HAP-1 (cell line): ENCODE results near the gene KCNK13.
"Not testable (repeated sequence)": the region's sequence is repeated elsewhere in the genome, so short reads cannot be mapped to it uniquely, and the experiment has no call there.

Source experiments
- DNase-seq, 2 experiments: peaks; one replicate each; pipeline ENCODE4 v3.0.0-alpha.2; 2016 to 2020; ENCODE audit warnings: low spot score in 2 of 2
- H3K27me3 ChIP-seq: fragments of 250-450 bp; sonication (Bioruptor Pico); 2 replicates; pipeline ENCODE4 v1.5.1; 2020; ENCODE audit warnings: low read depth, mild to moderate bottlenecking, moderate library complexity
- H3K36me3 ChIP-seq: fragments of 250-450 bp; sonication (Bioruptor Pico); replicated peaks from 2 replicates; pipeline ENCODE4 v1.5.1; 2020; ENCODE audit warnings: mild to moderate bottlenecking
- H3K4me1 ChIP-seq: fragments of 250-450 bp; sonication (Bioruptor Pico); 2 replicates; pipeline ENCODE4 v1.5.1; 2020; ENCODE audit warnings: mild to moderate bottlenecking
- H3K4me3 ChIP-seq: fragments of 250-450 bp; sonication (Bioruptor Pico); 2 replicates; pipeline ENCODE4 v1.5.1; 2020; ENCODE audit warnings: mild to moderate bottlenecking, moderate library complexity
- H3K9me3 ChIP-seq: fragments of 250-450 bp; sonication (Bioruptor Pico); 2 replicates; pipeline ENCODE4 v1.5.1; 2020; ENCODE audit warnings: mild to moderate bottlenecking, moderate library complexity
- in situ Hi-C: fragments of 300-500 bp; cut with MboI; formaldehyde crosslinking; loops from 3 replicates; pipeline ENCODE4 v1.14.3; 2020; ENCODE audit warnings: low sequenced_read_pairs, inconsistent platforms, mixed read lengths

Gene KCNK13

GRCh38 chr14:90175631-90176030 lies 113.8 kb downstream of the KCNK13 start:
- no peak overlapping the region for H3K4me3 ChIP-seq
- no peaks in the 10 kb centered on the region for H3K4me1 ChIP-seq
- no peaks in the 10 kb centered on the region for H3K36me3 ChIP-seq
- in situ Hi-C loops = no loop called here
- DNase-seq = no peak
- H3K27me3 ChIP-seq = peaks cover 3% of the 10 kb centered on the region; the same call in 1 of the 2 replicates
- no peaks in the 10 kb centered on the region for H3K9me3 ChIP-seq

GRCh38 chr14:90177539-90178189 lies 115.9 kb downstream of the KCNK13 start:
- no peak for DNase-seq
- Histone ChIP-seq H3K36me3 (no peaks in the 10 kb centered on the region), H3K4me1 (no peaks in the 10 kb centered on the region), H3K4me3 (no peak overlapping the region), H3K9me3 (no peaks in the 10 kb centered on the region), H3K27me3 (peaks cover 3% of the 10 kb centered on the region; the same call in 1 of the 2 replicates)
- in situ Hi-C loops = no loop called here

GRCh38 chr14:90179357-90179756 lies 117.6 kb downstream of the KCNK13 start:
- no peak for DNase-seq
- peaks cover 3% of the 10 kb centered on the region; the same call in 1 of the 2 replicates for H3K27me3 ChIP-seq
- H3K4me3 ChIP-seq = no peak overlapping the region
- H3K9me3 ChIP-seq = no peaks in the 10 kb centered on the region
- in situ Hi-C loops = no loop called here
- H3K4me1 ChIP-seq = no peaks in the 10 kb centered on the region
- no peaks in the 10 kb centered on the region for H3K36me3 ChIP-seq

GRCh38 chr14:90179809-90180779 lies 118.3 kb downstream of the KCNK13 start:
- in situ Hi-C loops = no loop called here
- no peaks in the 10 kb centered on the region for H3K4me1 ChIP-seq
- no peaks in the 10 kb centered on the region for H3K36me3 ChIP-seq
- H3K4me3 ChIP-seq = no peak overlapping the region
- peaks cover 3% of the 10 kb centered on the region; the same call in 1 of the 2 replicates for H3K27me3 ChIP-seq
- no peaks in the 10 kb centered on the region for H3K9me3 ChIP-seq
- DNase-seq = no peak

- no peaks in the 10 kb centered on the region for H3K4me1 ChIP-seq
- no peaks in the 10 kb centered on the region for H3K27me3 ChIP-seq
- no peak for DNase-seq
- no peak overlapping the region for H3K4me3 ChIP-seq
- no peaks in the 10 kb centered on the region for H3K36me3 ChIP-seq
- in situ Hi-C loops = no loop called here
- no peaks in the 10 kb centered on the region for H3K9me3 ChIP-seq
Observed at GRCh38 chr14:90184094-90184493, 122.3 kb downstream of the KCNK13 start.

- Histone ChIP-seq H3K4me3 (no peak overlapping the region), H3K9me3 (no peaks in the 10 kb centered on the region), H3K27me3 (no peaks in the 10 kb centered on the region), H3K36me3 (no peaks in the 10 kb centered on the region), H3K4me1 (no peaks in the 10 kb centered on the region)
- in situ Hi-C loops = no loop called here
- DNase-seq = no peak
Observed at GRCh38 chr14:90184571-90185266, 122.9 kb downstream of the KCNK13 start.

- in situ Hi-C loops = no loop called here
- Histone ChIP-seq H3K27me3 (no peaks in the 10 kb centered on the region), H3K4me3 (no peak overlapping the region), H3K4me1 (no peaks in the 10 kb centered on the region), H3K9me3 (no peaks in the 10 kb centered on the region), H3K36me3 (no peaks in the 10 kb centered on the region)
- DNase-seq = no peak
Observed at GRCh38 chr14:90188588-90188987, 126.8 kb downstream of the KCNK13 start.

GRCh38 chr14:90191154-90191553 lies 129.4 kb downstream of the KCNK13 start:
- no peaks in the 10 kb centered on the region for H3K9me3 ChIP-seq
- DNase-seq = no peak
- in situ Hi-C loops = no loop called here
- H3K4me3 ChIP-seq = no peak overlapping the region
- peaks cover 7% of the 10 kb centered on the region; the same call in 1 of the 2 replicates for H3K27me3 ChIP-seq
- no peaks in the 10 kb centered on the region for H3K4me1 ChIP-seq
- no peaks in the 10 kb centered on the region for H3K36me3 ChIP-seq

- in situ Hi-C loops = no loop called here
- no peaks in the 10 kb centered on the region for H3K4me1 ChIP-seq
- no peaks in the 10 kb centered on the region for H3K9me3 ChIP-seq
- peaks cover 10% of the 10 kb centered on the region; the same call in 1 of the 2 replicates for H3K27me3 ChIP-seq
- DNase-seq = no peak
- H3K36me3 ChIP-seq = no peaks in the 10 kb centered on the region
- no peak overlapping the region for H3K4me3 ChIP-seq
Observed at GRCh38 chr14:90191585-90191984, 129.8 kb downstream of the KCNK13 start.

- Histone ChIP-seq H3K27me3 (peaks cover 10% of the 10 kb centered on the region; the same call in 1 of the 2 replicates), H3K9me3 (no peaks in the 10 kb centered on the region), H3K4me3 (no peak overlapping the region), H3K36me3 (no peaks in the 10 kb centered on the region), H3K4me1 (no peaks in the 10 kb centered on the region)
- peak in 1 of 2 experiments; percentile 54 for DNase-seq
- in situ Hi-C loops = no loop called here
Observed at GRCh38 chr14:90193925-90194324, 132.1 kb downstream of the KCNK13 start.

GRCh38 chr14:90194706-90195105 lies 132.9 kb downstream of the KCNK13 start:
- H3K36me3 ChIP-seq = no peaks in the 10 kb centered on the region
- H3K27me3 ChIP-seq = peaks cover 10% of the 10 kb centered on the region; the same call in 1 of the 2 replicates
- no peaks in the 10 kb centered on the region for H3K9me3 ChIP-seq
- no peak for DNase-seq
- in situ Hi-C loops = no loop called here
- H3K4me1 ChIP-seq = no peaks in the 10 kb centered on the region
- no peak overlapping the region for H3K4me3 ChIP-seq

- in situ Hi-C loops = no loop called here
- no peaks in the 10 kb centered on the region for H3K9me3 ChIP-seq
- no peak for DNase-seq
- no peaks in the 10 kb centered on the region for H3K4me1 ChIP-seq
- H3K27me3 ChIP-seq = peaks cover 10% of the 10 kb centered on the region; the same call in 1 of the 2 replicates
- no peaks in the 10 kb centered on the region for H3K36me3 ChIP-seq
- no peak overlapping the region for H3K4me3 ChIP-seq
Observed at GRCh38 chr14:90198541-90199060, 136.8 kb downstream of the KCNK13 start.

GRCh38 chr14:90200546-90200945 lies 138.8 kb downstream of the KCNK13 start:
- H3K36me3 ChIP-seq, H3K9me3 ChIP-seq, H3K4me3 ChIP-seq, H3K27me3 ChIP-seq, DNase-seq, H3K4me1 ChIP-seq, in situ Hi-C loops: not testable (repeated sequence)
